Epidermal melanocyte (primary cell): ENCODE data around the gene SLC46A2.
A peak's percentile ranks its signal among the peaks of the same experiment; 100 is the strongest.

Source experiments
- DNase-seq: peaks from one replicate; pipeline ENCODE4 v3.0.0; 2011; ENCODE audit warnings: low spot score; ENCODE audit not compliant: insufficient read length

The SLC46A2 gene

GRCh38 chr9:112890106-112891081 is at the start of gene SLC46A2:
Gene SLC46A2, minus strand, starts transcription at chr9:112890876. Its CDS starts 195 bp downstream, at chr9:112890681.
- DNase-seq, result no peak

GRCh38 chr9:112939418-112939817 is 48.7 kb upstream of the SLC46A2 start:
- no peak for DNase-seq

- DNase-seq, result no peak
Observed at GRCh38 chr9:112933696-112934095, 43.0 kb upstream of the SLC46A2 start.

GRCh38 chr9:112925058-112925641 is 34.5 kb upstream of the SLC46A2 start:
- DNase-seq, result no peak

GRCh38 chr9:112921549-112921948 is 30.9 kb upstream of the SLC46A2 start:
- DNase-seq, result no peak

- no peak for DNase-seq
Observed at GRCh38 chr9:112917987-112918362, 27.3 kb upstream of the SLC46A2 start.

- DNase-seq, result no peak
Observed at GRCh38 chr9:112917047-112917986, 26.6 kb upstream of the SLC46A2 start.

GRCh38 chr9:112914524-112914923 is 23.8 kb upstream of the SLC46A2 start:
- no peak for DNase-seq

- DNase-seq, result no peak
Observed at GRCh38 chr9:112913326-112913725, 22.6 kb upstream of the SLC46A2 start.

GRCh38 chr9:112912636-112913035 is 22.0 kb upstream of the SLC46A2 start:
- DNase-seq, result no peak

GRCh38 chr9:112911736-112912135 is 21.1 kb upstream of the SLC46A2 start:
- DNase-seq, result no peak

GRCh38 chr9:112905084-112905483 is 14.4 kb upstream of the SLC46A2 start:
- no peak for DNase-seq

- DNase-seq, result no peak
Observed at GRCh38 chr9:112900901-112901300, 10.2 kb upstream of the SLC46A2 start.

- no peak for DNase-seq
Observed at GRCh38 chr9:112900488-112900887, 9.8 kb upstream of the SLC46A2 start.

- DNase-seq, result no peak
Observed at GRCh38 chr9:112898872-112899311, 8.2 kb upstream of the SLC46A2 start.

- no peak for DNase-seq
Observed at GRCh38 chr9:112896131-112896530, 5.5 kb upstream of the SLC46A2 start.

GRCh38 chr9:112894699-112895098 is 4.0 kb upstream of the SLC46A2 start:
- no peak for DNase-seq

GRCh38 chr9:112894041-112894440 is 3.4 kb upstream of the SLC46A2 start:
- DNase-seq, result no peak

GRCh38 chr9:112892981-112893380 is 2.3 kb upstream of the SLC46A2 start:
- no peak for DNase-seq

- DNase-seq, result no peak
Observed at GRCh38 chr9:112891521-112891920, 845 bp upstream of the SLC46A2 start.

- DNase-seq, result peak; percentile 5
Observed at GRCh38 chr9:112887381-112887780, 3.3 kb downstream of the SLC46A2 start.
